Stimulated activated CD4-positive, alpha-beta T cell treated with anti-CD3 and anti-CD28 coated beads, Interleukin-4, amount 100 ng/mL, for 4 hours (primary cell): ENCODE data around the gene LUZP2.
"Not testable (repeated sequence)": the region's sequence is repeated elsewhere in the genome, so short reads cannot be mapped to it uniquely, and the experiment has no call there.

ENCODE experiments used
- DNase-seq, 2 experiments: peaks; one replicate each; pipeline ENCODE4 v3.0.0-alpha.2; 2020

LUZP2 gene

DNA sequence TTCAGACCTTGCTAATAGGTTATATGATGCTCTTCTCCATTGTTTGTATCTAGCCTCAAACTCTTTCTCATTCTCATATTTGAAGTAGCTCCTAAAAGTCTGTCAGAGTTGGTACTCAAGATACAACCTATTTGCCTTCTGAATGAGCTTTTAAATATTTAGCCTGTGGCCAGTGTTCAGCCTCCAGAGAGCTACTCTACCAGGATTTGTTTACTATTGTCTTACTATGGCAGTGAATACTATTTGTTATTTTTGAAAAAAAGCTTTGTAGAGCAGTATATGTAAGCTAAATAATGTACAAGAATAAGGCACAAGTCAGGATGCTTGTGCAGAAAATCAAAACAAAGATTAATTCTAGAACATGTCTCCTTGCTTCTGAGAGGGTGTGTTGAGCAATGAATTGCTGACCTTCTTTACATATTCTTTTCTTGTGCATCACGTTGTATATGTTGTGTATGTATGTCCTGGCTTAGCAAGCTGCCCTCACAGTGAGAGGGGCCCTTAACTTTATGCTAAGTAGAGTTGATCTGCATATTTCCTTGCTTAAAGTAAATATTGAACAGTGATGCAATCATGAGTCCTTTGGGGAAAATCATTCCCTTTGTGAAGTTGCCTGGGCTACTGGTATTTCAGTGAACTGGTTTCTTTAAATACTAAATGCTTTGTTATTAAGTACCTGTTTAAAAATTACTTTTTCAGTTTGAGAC, 438.0 kb downstream of the LUZP2 start:
- DNase-seq, result no peak

DNA sequence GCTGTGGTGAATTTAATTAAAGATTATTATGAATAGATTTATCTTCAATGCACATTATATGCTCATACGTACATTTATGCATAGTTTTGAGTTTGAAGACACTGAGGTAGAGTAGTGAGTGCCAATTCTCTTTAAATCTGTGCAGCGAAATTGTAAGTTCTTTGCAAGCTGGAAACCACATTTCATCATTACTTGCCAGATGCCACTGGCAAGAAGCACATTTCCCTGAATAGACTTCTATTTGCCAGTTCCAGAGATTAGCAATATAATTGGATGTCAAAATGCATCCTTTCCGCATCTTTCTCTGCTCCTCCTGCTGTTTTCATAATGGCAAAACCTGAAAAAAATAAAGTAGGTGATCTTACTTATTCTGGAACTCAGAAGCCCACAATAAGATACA, 448.0 kb downstream of the LUZP2 start:
- DNase-seq, result no peak

DNA sequence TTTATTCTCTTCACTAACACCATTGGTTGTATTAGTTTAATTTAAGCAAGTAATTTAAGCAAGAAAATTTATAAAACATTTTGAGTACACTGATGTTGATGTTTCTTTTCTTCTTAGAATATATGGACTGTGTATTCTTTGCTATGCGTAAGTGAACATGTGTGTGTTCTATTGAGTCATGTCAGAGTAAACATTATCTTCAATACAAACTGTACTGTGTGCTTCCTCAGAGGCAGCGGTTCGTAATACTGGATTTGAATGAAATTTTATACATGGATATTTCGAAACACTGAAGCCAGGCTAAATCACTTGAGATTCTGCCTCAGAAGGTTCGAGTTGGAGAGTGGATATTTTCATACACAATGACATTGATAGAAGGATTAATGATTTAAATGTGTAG, 452.6 kb downstream of the LUZP2 start:
- DNase-seq, result no peak

DNA sequence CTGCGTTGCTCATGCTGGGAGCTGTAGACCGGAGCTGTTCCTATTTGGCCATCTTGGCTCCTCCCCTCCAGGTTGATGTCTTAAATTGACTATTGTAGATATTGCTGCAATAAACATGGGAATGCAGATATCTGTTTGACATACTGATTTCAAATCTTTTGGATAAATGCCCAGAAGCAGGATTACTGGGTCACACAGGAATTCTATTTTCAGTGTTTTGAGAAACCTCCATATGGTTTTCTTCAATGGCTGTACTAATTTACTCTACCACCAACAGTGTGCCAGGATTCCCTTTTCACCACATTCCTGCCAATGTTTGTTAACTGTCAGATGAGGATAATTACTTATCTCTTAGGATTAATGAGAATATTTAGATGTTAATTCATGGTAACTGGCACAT, 467.0 kb downstream of the LUZP2 start:
- no peak for DNase-seq

- no peak for DNase-seq
Measured at GRCh38 chr11:24965748-24966147, 468.9 kb downstream of the LUZP2 start.

GRCh38 chr11:24993903-24994302, 497.1 kb downstream of the LUZP2 start:
- not testable (repeated sequence) for DNase-seq

DNA sequence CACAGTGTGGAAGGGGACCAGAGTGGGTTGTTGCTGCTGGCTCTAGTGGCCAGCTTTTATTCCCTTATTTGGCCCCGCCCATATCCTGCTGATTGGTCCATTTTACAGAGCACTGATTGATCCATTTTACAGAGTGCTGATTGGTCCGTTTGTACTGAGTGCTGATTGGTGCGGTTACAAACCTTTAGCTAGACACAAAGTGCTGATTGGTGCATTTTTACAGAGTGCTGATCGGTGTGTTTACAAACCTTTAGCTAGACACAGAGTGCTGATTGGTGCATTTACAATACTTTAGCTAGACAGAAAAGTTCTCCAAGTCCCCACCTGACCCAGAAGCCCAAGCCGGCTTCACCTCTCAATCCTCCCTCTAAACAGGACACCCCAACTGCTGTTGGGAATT, 503.1 kb downstream of the LUZP2 start:
- DNase-seq, result not testable (repeated sequence)

GRCh38 chr11:25037431-25037830, 540.6 kb downstream of the LUZP2 start:
- DNase-seq, result no peak

- DNase-seq, result no peak
Measured at GRCh38 chr11:25038131-25038530, 541.3 kb downstream of the LUZP2 start.

- no peak for DNase-seq
Measured at GRCh38 chr11:25039165-25039564, 542.3 kb downstream of the LUZP2 start.

GRCh38 chr11:25048632-25049031, 551.8 kb downstream of the LUZP2 start:
- DNase-seq, result no peak

DNA sequence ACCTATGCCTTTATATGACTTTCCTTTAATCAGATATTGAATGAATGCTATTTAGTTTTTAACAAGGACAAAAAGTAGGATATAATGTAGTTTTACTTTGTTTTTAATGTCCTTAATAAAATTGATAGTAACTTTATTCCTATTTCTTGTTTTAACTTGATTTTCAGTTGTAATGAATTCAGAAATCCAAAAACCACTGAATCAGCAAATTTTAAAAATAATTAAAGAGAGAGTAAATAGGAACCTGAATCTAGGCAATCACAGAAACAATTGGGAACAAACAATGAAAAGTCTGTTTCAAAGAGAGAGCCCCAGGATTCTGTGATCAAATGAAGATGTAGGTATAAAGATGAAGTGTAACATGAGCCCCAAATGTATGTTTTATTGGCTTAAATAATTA, 556.0 kb downstream of the LUZP2 start:
- DNase-seq, result no peak

DNA sequence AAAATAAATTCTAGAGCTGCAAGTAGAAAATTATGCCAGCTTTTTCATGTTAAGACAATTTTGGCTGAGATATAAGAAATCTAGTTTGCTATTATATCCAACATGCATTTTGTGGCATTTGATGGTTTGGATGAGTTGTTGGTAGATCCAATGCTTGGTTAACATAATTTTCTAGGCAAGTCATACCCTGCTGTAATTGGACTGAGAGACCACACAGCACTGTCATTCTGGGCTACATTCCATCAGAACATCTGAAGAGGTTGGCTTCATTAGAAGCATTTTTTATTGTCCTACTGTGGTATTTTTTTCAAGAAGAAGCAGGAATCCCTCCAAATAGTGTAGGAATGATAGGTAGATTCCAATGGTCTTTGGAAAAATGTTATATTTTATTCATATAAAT, 561.0 kb downstream of the LUZP2 start:
- DNase-seq, result no peak

- DNase-seq, result no peak
Measured at GRCh38 chr11:25065746-25066145, 568.9 kb downstream of the LUZP2 start.

DNA sequence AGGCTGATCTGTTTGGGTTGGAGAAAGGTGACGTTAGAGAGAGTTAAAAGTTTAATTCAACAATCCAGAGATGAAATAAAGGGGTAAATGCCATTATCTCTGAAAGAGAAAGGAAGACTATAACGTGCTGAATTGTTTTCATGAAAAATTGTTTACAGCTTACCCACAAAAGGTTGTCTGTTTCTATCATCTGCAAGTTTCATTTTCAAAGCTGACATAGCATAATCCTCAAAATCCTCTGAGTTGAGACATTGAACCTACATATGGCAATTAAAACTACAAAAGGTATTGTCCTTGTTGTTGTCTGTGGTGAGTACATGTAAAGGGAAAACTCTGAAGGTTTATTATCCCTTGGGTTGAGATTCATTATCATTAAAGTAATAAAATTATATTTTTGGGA, 569.9 kb downstream of the LUZP2 start:
- no peak for DNase-seq

DNA sequence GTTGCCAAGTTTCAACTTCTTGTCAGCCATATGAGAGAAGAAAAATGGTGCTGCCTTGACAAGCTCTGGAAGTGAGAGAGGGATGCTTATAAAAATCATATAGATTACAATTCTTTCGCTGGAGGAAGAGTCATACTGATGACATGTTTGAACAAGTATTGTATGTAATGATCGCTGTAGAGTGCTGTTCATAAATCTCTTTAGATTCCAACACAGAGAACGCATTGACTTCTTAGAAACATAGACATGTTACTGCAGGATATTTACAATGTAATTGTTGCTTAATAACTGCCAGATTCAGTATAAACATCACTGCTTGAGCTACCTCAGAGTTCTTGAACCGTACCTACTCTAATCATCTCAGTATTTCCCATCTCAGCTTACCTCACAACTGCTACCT, 571.6 kb downstream of the LUZP2 start:
- no peak for DNase-seq

- no peak for DNase-seq
Measured at GRCh38 chr11:25094085-25094802, 597.4 kb downstream of the LUZP2 start.

- no peak for DNase-seq
Measured at GRCh38 chr11:25119416-25119815, 622.6 kb downstream of the LUZP2 start.
